ENCODE data around the gene TEPSIN.
A peak's percentile ranks its signal among the peaks of the same experiment; 100 is the strongest.

Gene TEPSIN

GRCh38 chr17:81285179-81285878, 46.5 kb upstream of the TEPSIN start:
- no peak overlapping the region for H3K4me3 ChIP-seq (ENCODE audit: low read length)
- TF ChIP-seq CTCF (conservative IDR thresholded peaks at IDR 0.05; ENCODE audit: low read length) = no peak
- DNase-seq (ENCODE audit: low read depth) = peak; percentile 12

- H3K4me3 ChIP-seq (ENCODE audit: low read length) = no peak overlapping the region
- DNase-seq (ENCODE audit: low read depth) = no peak
- no peak for TF ChIP-seq CTCF (conservative IDR thresholded peaks at IDR 0.05; ENCODE audit: low read length)
Measured at GRCh38 chr17:81282876-81283275, 44.0 kb upstream of the TEPSIN start.

GRCh38 chr17:81282141-81282540, 43.3 kb upstream of the TEPSIN start:
- H3K4me3 ChIP-seq (ENCODE audit: low read length) = no peak overlapping the region
- no peak for DNase-seq (ENCODE audit: low read depth)
- TF ChIP-seq CTCF (conservative IDR thresholded peaks at IDR 0.05; ENCODE audit: low read length) = no peak

GRCh38 chr17:81280571-81280970, 41.7 kb upstream of the TEPSIN start:
- no peak for DNase-seq (ENCODE audit: low read depth)
- TF ChIP-seq CTCF (conservative IDR thresholded peaks at IDR 0.05; ENCODE audit: low read length) = no peak
- no peak overlapping the region for H3K4me3 ChIP-seq (ENCODE audit: low read length)

GRCh38 chr17:81279278-81280275, 40.7 kb upstream of the TEPSIN start:
- H3K4me3 ChIP-seq (ENCODE audit: low read length) = no peak overlapping the region
- no peak for TF ChIP-seq CTCF (conservative IDR thresholded peaks at IDR 0.05; ENCODE audit: low read length)
- DNase-seq (ENCODE audit: low read depth) = no peak

GRCh38 chr17:81278831-81279230, 40.0 kb upstream of the TEPSIN start:
- no peak overlapping the region for H3K4me3 ChIP-seq (ENCODE audit: low read length)
- no peak for DNase-seq (ENCODE audit: low read depth)
- TF ChIP-seq CTCF (conservative IDR thresholded peaks at IDR 0.05; ENCODE audit: low read length) = no peak
